Keratinocyte (primary cell): ENCODE results near the gene DST.

Source experiments
- EZH2 ChIP-seq: IDR thresholded peaks from one replicate; pipeline ENCODE4 v1.6.1; 2012; ENCODE audit warnings: inconsistent platforms, mild to moderate bottlenecking, low read length, moderate library complexity
- TF ChIP-seq, protein P1 (sequence below), 3 experiments: IDR thresholded peaks in 1 of 3; conservative IDR thresholded peaks in 1 of 3; optimal IDR thresholded peaks in 1 of 3; 2 replicates in 2 of 3; 3 replicates in 1 of 3; pipeline versions ENCODE3 to v1.5.1; 2011; ENCODE audit warnings: low read length in 3 of 3, mild to moderate bottlenecking in 3 of 3, moderate library complexity in 2 of 3, control low read depth in 1 of 3, inconsistent platforms in 1 of 3; ENCODE audit not compliant: insufficient read depth in 2 of 3; ENCODE audit errors: extremely low read depth in 1 of 3

DNA sequence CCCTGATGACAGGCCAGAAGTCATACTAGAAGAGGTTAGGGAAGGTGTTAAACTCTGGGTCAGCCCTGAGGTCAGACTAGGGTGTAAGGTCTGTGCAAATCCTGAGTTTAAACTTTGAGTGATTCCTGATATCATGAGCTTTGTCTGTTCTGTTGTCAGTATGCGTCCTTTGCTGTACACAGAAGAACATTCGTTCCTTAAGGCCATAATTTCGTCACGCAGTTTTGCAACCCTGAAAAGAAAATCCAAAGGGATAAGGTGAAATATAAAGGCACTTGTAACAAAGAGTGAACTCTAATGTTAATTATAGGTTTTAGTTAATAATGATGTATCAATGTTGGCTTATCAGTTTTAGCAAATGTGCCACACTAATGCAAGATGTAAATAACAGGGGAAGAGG lies 2.3 kb downstream of the DST start:
- TF ChIP-seq, protein P1, sequence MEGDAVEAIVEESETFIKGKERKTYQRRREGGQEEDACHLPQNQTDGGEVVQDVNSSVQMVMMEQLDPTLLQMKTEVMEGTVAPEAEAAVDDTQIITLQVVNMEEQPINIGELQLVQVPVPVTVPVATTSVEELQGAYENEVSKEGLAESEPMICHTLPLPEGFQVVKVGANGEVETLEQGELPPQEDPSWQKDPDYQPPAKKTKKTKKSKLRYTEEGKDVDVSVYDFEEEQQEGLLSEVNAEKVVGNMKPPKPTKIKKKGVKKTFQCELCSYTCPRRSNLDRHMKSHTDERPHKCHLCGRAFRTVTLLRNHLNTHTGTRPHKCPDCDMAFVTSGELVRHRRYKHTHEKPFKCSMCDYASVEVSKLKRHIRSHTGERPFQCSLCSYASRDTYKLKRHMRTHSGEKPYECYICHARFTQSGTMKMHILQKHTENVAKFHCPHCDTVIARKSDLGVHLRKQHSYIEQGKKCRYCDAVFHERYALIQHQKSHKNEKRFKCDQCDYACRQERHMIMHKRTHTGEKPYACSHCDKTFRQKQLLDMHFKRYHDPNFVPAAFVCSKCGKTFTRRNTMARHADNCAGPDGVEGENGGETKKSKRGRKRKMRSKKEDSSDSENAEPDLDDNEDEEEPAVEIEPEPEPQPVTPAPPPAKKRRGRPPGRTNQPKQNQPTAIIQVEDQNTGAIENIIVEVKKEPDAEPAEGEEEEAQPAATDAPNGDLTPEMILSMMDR (optimal IDR thresholded peaks at IDR 0.05 in 1 of 3, IDR thresholded peaks at IDR 0.05 in 1 of 3, conservative IDR thresholded peaks at IDR 0.05 in 1 of 3; ENCODE audit: extremely low read depth in 1 of 3, insufficient read depth in 2 of 3, low read length in 3 of 3): no peak
- TF ChIP-seq EZH2: no peak
